OCI-LY7 (cell line): ENCODE measurements around the gene SLC5A9.
"Not testable (repeated sequence)": the region's sequence is repeated elsewhere in the genome, so short reads cannot be mapped to it uniquely, and the experiment has no call there.

Source experiments
- CTCF ChIP-seq: fragments of 200-600 bp; sonication (generic); conservative IDR thresholded peaks from 2 replicates; pipeline ENCODE4 v1.5.1; 2014; ENCODE audit warnings: mild to moderate bottlenecking, antibody characterized with exemption, low read length, moderate library complexity, mixed read lengths
- EZH2phosphoT487 ChIP-seq: fragments of 200-600 bp; sonication (generic); IDR thresholded peaks from 2 replicates; pipeline ENCODE4 v1.6.1; 2018; ENCODE audit warnings: low read depth, borderline replicate concordance, mild to moderate bottlenecking, mixed run types, antibody characterized with exemption, low read length, moderate library complexity, mixed read lengths

- not testable (repeated sequence) for TF ChIP-seq CTCF, EZH2phosphoT487
These were observed 8.2 kb upstream of the SLC5A9 start for GRCh38 chr1:48214366-48214765.
